CD4-positive, alpha-beta T cell treated with Interleukin-4 for 4 hours (primary cell): Measurements from ENCODE around the gene CDH4.

Experiments
- DNase-seq: peaks from one replicate; pipeline ENCODE4 v3.0.0-alpha.2; 2020

The CDH4 gene

GRCh38 chr20:61912665-61913422, 660.8 kb downstream of the CDH4 start:
- DNase-seq, result no peak

- no peak for DNase-seq
These were observed 661.6 kb downstream of the CDH4 start for GRCh38 chr20:61913423-61914225.

- no peak for DNase-seq
These were observed 663.0 kb downstream of the CDH4 start for GRCh38 chr20:61915101-61915500.

GRCh38 chr20:61916318-61916891, 664.3 kb downstream of the CDH4 start:
- DNase-seq, result no peak

- no peak for DNase-seq
These were observed 665.5 kb downstream of the CDH4 start for GRCh38 chr20:61917474-61918145.

- DNase-seq, result no peak
These were observed 666.5 kb downstream of the CDH4 start for GRCh38 chr20:61918548-61918947.

- no peak for DNase-seq
These were observed 667.2 kb downstream of the CDH4 start for GRCh38 chr20:61919239-61919638.

GRCh38 chr20:61919675-61920365, 667.8 kb downstream of the CDH4 start:
- no peak for DNase-seq

GRCh38 chr20:61922411-61922810, 670.4 kb downstream of the CDH4 start:
- no peak for DNase-seq

- no peak for DNase-seq
These were observed 670.9 kb downstream of the CDH4 start for GRCh38 chr20:61922936-61923335.

GRCh38 chr20:61923371-61924166, 671.5 kb downstream of the CDH4 start:
- no peak for DNase-seq

GRCh38 chr20:61924211-61924857, 672.3 kb downstream of the CDH4 start:
- DNase-seq, result no peak

- no peak for DNase-seq
These were observed 672.9 kb downstream of the CDH4 start for GRCh38 chr20:61924858-61925554.

- DNase-seq, result no peak
These were observed 673.6 kb downstream of the CDH4 start for GRCh38 chr20:61925555-61926252.

GRCh38 chr20:61926253-61926613, 674.2 kb downstream of the CDH4 start:
- no peak for DNase-seq

- no peak for DNase-seq
These were observed 674.7 kb downstream of the CDH4 start for GRCh38 chr20:61926796-61927192.

GRCh38 chr20:61927193-61927825, 675.2 kb downstream of the CDH4 start:
- DNase-seq, result no peak

GRCh38 chr20:61927826-61928541, 675.9 kb downstream of the CDH4 start:
- DNase-seq, result no peak

GRCh38 chr20:61929561-61929960, 677.5 kb downstream of the CDH4 start:
- no peak for DNase-seq
